HK-2 (cell line): ENCODE results near the gene MYPOP.
"Not testable (repeated sequence)": the region's sequence is repeated elsewhere in the genome, so short reads cannot be mapped to it uniquely, and the experiment has no call there.

Source experiments
- DNase-seq: peaks from one replicate; pipeline ENCODE4 v3.0.0-alpha.2; 2018; ENCODE audit not compliant: unreplicated experiment

The MYPOP gene

DNA sequence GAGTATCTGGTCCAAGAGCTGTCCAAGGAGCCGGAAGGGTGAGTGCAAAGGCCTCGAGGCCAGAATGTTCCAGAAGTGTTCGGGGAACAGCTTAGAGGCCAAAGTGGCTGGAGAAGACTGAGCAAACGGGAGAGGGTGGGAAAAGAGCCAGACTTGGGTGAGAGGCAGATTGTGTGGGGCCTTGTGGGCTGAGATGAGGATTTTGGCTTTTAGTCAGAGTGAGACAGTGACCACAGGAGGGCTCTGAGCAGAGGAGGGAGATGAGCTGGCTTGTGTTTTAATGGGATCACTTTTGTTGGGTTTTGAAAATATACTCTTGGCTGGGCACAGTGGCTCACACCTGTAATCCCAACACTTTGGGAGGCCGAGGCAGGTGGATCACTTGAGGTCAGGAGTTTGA lies 6.5 kb upstream of the MYPOP start:
- DNase-seq = no peak

- no peak for DNase-seq
Observed at GRCh38 chr19:45906221-45906620, 3.8 kb upstream of the MYPOP start.

- no peak for DNase-seq
Observed at GRCh38 chr19:45905011-45905410, 2.6 kb upstream of the MYPOP start.

GRCh38 chr19:45902651-45903625 lies 525 bp upstream of the MYPOP start:
- DNase-seq = peak; percentile 99

GRCh38 chr19:45901432-45901911 lies 941 bp downstream of the MYPOP start:
- no peak for DNase-seq

DNA sequence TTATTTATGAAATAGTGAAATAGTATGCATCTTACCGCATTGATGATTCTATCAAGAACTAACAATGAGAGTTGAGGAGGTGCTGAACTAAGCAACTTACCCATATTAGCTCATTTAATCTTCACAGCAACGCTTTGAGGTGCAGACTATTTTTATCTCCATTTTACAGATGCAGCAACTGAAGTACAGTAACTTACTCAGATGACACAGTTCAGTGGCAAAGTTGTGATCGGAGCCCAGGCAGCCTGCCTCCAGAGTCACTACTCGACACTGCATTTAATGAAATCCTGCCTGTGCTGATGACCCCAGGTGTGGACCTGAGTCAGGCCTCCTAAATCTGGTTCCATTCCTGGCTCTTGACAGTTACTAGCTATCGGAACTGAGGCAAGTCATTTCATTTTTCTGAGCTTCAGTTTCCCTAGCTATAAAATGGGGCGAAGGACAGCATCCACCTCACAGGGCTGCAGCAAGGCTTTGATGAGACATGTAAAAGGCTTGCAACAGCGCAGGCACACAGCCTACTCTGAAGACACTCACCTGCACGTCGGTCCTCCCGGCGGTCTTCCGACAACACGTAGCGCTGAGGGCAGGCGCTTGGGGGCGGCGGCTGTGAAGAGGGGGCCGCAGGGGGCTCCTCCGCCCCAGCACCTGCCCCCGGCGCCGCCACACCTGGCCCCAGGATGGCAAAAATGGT lies 1.5 kb downstream of the MYPOP start:
- no peak for DNase-seq

GRCh38 chr19:45899919-45900589 lies 2.4 kb downstream of the MYPOP start:
- DNase-seq = no peak

- DNase-seq = no peak
Observed at GRCh38 chr19:45899253-45899652, 3.2 kb downstream of the MYPOP start.

GRCh38 chr19:45897261-45897812 lies 5.1 kb downstream of the MYPOP start:
- DNase-seq = no peak

DNA sequence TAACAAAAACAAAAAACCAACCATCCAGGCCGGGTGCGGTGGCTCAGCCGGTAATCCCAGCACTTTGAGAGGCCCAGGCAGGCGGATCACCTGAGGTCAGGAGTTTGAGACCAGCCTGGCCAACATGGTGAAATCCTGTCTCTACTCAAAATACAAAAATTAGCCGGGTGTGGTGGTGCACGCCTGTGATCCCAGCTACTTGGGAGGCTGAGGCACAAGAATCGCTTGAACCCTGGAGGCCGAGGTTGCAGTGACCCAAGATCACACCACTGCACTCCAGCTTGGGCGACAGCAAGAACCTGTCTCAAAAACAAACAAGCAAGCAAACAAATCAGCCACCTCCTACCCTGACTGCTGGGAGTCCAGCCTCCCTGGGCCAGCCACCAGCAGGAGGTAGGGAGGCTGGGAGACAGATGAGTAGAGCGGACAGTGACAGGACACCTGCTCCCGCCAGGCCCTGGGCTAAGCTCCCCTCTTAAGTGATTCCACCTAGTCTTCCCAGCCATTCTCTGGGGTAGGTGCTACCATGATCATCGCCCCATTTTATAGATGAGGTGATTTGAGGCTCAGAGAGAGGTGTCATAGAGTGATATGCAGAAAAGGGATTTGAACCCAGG lies 6.3 kb downstream of the MYPOP start:
- not testable (repeated sequence) for DNase-seq

DNA sequence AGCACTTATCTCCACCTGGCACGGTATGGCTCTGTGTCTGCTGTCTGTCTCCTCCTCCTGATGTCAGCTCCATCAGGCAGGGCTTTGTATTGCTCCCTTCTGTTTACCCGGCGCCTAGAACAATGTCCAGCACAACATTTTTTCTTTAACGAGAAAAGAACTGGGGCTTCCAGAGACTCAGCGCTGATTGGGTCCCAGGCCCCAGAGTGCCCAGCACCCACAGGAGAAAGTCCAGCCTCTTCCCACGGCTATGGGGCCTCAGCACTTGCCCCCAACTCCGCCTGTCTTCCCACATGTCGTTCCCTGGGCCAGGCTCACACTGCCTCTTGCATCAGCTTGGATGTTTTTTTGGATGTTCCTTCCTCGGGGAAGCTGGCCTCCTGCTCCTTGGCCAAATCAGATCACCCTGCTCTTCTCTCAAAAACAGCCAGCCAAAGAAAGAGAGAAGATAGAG lies 6.9 kb downstream of the MYPOP start:
- DNase-seq = no peak

DNA sequence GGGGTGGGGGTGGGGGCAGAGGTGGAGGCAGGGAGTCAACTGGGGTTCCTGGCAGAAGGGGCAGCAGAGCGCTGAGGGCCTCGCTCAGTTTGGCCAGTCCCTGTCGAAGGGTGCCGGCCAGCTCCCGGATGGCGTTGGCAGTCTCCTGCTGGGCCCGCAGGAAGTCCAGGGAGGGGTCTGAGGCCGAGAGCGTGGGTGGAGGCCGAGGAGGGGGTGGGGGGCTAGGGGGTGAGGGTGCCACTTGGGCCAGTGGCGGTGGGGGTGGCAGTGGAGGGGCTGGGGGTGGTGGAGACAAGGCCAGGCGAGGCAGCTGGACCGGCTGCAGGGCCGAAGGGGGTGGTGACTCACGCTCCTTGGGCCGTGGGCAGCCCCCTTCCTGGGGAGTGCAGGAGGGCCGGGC lies 11.5 kb downstream of the MYPOP start:
- no peak for DNase-seq

DNA sequence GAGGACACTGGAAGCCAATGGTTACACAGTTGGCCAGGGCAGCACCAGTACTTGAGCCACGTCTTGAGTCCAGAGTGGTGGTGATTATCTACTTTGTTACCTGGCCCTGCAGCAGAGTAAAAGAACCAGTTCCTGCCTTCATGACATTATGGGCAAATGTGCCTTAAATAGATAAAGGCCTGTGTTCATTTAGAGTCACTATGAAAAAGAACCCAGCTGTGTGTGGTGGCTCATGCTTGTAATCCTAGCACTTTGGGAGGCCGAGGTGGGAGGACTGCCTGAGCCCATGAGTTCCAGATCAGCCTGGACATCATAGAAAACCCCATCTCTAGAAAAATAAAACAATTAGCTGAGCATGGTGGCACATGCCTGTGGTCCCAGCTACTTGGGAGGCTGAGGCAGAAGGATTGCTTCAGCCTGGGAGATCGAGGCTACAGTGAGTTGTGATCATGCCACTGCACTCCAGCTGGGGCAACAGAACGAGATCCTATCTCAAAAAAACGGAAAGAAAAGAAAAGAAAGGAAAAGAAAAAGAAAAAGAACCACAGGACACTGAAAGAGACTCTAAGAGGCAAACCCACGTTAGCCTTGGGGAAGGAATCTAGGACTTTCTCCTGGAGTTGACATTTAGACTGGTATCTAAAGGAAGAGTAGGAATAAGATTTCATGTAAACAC lies 13.1 kb downstream of the MYPOP start:
- DNase-seq = no peak

- no peak for DNase-seq
Observed at GRCh38 chr19:45887200-45887710, 15.2 kb downstream of the MYPOP start.

DNA sequence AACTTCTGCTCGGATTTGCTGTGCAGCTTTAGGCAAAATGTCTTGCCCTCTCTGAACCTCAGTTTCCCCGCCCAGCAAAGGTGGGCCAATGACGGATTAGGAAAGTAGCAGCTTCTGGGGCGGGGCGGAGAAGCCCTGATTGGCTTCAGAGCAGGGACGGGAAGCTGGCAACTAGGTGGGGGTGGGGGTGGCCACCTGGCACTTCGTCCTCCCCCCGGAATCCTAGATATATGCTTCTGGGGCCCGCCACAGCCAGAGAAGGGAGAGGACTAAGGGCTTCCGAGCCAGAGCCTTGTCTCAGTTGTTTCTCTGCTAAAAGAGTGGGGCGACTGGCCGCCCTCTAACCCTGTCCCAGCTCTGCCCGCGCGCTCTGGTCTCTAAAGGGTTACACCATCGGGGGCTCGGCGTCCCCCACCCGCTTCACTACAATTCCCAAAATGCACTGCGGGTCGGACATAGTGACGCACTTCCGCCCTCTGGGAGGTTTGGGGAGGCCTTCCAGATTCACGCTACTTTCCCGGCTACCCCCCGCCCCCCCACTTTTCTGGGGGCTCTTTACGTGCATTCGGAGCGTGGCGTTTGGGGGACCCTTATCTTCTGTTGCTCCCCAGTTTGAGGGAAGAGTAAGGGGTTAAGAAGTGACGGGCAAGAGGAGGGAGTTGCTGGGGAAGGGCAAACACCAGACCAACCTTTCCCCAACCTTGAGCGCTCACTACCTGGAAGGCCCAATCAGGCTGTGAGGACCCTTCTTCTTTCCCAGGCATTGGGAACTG lies 15.8 kb downstream of the MYPOP start:
- DNase-seq = peak; percentile 89

DNA sequence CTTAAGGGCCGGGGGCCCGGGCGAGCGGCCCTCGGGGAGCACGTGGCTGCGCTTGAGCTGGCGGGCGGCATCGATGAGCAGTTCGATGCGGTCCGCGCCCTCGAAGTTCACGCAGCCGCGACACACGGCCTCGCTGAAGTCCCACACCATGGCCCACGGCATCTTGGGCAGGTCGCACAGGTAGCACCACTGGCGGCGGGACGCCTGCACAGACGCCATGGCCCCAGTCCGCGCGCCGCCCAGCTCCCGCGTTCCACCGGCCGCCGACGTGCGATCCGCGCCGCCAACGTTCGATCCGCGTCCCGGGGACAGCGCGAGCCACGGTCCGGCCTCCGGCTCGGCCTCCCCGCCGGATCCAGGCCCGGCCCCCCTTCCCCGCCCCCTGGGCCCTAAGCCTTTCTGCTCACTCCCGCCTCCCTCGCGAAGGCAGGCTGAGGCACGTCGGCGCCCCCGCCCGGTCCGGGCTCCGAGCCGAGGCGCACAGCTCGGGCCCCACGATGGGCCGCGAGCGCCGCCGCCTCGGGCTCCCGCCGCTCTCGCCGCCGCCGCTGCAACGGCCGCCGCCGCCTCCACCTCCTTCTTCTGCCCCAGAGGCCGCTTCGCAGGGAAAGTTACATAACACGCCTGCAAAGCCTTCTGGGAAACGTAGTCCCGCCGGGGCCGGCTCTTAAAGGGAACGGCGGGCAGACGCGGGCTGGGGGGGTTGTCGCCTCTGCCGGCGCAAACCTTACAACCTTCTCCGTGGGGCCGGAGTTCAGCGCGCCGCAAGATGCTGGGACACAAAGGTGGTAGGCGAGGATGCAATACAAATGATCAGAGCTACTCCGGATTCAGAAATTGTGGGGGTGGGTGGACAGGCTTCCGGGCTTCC lies 16.6 kb downstream of the MYPOP start, which contains the start of gene IRF2BP1:
Gene IRF2BP1, minus strand, starts transcription at position 586 of the 871 bp plus-strand sequence. Its CDS starts 367 bp downstream, at position 219.
- DNase-seq = peak; percentile 89

DNA sequence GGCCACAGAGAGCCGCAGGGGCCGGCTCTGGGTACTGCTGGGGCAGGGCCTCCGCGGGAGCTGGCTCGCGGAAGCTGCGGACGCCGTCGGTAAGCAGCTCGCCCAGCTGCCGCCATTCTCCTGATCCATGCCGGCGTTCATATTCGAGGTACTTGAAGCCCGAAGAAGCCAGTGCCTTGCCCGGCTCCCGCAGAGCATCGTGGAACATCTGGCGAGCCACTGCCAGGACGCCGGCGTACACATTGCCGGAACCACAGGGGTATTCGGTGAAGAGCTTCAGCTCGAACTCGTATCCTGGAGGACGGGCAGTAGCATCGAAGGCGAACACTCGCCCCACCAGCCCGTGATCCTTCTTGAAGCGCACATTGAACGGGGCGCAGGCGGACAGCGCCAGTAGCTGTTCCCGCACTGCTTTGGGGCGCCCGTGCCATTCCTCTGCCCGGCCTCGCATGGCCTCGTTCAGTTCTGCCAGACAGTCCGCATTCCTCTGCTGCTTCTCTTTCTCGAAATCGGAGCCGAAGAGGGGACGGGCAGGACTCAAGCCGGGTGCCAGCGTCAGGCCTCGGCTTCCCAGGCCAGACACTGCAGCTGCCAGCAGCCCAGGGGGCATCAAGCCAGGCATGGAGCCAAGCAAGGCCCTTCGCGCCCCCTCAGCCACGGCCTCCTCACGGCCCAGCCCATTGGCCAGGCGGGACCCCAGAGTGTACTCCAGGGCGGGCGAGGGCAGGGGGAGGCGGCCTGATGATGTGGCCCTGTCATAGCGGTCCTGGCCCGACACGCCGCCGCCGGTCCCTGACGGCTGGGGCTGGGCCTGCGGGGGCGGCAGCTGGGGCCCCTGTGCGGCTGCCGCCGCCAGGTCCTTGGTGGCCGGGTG lies 17.5 kb downstream of the MYPOP start:
- peak; percentile 50 for DNase-seq
